GM18505 (cell line): ENCODE data around the gene IL11RA.

Experiments used
- ATAC-seq: cut with Tn5 transposase; IDR thresholded peaks from one replicate; pipeline ENCODE4 v1.9.1; 2021; ENCODE audit not compliant: unreplicated experiment
- POLR2A ChIP-seq: IDR thresholded peaks from 4 replicates; pipeline ENCODE4 v1.6.1; 2011; ENCODE audit warnings: borderline replicate concordance; ENCODE audit not compliant: insufficient read depth, insufficient read length; ENCODE audit errors: extremely low read depth

Gene IL11RA

GRCh38 chr9:34651876-34652601 lies at the start of gene IL11RA:
TSS of gene IL11RA (plus strand) at chr9:34652185. CDS start at chr9:34655218, 3,033 bp downstream.
- TF ChIP-seq POLR2A: peak; percentile 45
- no peak for ATAC-seq

- no peak for ATAC-seq
Measured at GRCh38 chr9:34603610-34604231, 48.3 kb upstream of the IL11RA start.

GRCh38 chr9:34606190-34606589 lies 45.8 kb upstream of the IL11RA start:
- no peak for TF ChIP-seq POLR2A
- ATAC-seq: no peak

More at GRCh38 chr9:34603610-34604231, 48.3 kb upstream of the IL11RA start:
- no peak for TF ChIP-seq POLR2A

DNA sequence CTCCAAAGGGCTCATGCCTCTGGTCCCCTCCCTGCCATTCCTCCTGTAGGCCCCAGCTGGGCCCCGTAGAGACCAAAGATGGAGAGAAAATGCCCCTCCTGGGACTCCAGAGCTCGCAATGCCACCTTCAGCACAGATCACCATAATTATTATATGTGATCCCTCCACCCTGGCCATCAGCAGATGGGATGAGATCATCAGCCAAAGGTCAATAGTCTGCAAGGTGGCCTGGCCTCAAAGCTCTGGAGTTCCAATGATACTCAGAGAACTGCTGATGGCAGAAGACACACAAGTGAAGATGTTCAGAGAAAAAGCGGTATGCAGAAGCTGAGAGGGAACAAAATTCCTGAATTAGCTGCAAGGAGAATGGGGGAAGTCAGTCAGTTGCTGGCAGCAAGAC lies 45.1 kb upstream of the IL11RA start:
- no peak for ATAC-seq
- TF ChIP-seq POLR2A: no peak

- no peak for ATAC-seq
- no peak for TF ChIP-seq POLR2A
Measured at GRCh38 chr9:34607331-34607730, 44.7 kb upstream of the IL11RA start.

DNA sequence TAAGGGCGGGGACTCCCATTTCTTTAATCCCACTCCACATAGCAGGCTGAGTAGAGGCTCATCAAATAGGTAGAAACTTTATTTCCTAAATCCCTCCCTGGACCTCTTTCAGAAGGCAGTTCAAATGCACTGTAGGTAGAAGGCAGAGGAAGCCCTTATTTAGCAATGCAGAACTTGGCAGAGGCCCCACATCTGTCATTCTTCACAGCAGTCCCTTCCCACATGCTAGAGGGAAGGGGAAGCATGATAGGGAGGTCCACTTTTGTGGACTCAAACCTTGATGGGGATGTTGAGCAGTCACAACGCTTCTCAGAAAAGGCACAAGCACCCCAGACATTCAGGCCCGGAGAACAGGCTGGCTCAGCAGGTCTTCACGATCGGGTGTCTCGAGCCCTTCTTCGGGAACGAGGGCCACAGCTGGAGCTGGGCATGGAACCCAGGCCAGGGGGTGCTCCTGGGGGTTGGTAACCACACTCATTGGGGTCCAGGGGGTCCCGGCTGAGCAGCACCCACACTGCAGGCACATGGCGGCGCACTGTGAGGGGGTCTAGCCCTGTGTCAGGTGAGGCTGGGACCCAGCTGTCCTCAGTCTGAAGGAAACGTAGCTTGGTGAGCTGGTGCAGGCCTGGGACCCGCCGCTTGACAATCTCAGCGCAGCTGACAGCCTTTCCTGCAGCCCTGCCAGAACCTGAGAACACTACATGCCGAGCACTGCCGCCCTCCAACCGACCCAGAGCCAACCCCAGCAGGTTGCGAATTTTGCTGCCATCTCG lies 41.4 kb upstream of the IL11RA start:
- no peak for ATAC-seq
- no peak for TF ChIP-seq POLR2A

- TF ChIP-seq POLR2A: no peak
- no peak for ATAC-seq
Measured at GRCh38 chr9:34611251-34611810, 40.7 kb upstream of the IL11RA start.

- ATAC-seq: peak; percentile 93
- TF ChIP-seq POLR2A: peak; percentile 93
Measured at GRCh38 chr9:34611811-34612787, 39.9 kb upstream of the IL11RA start, which contains the start of gene RPP25L. TSS of gene RPP25L (minus strand) at chr9:34612097. CDS start at chr9:34611296, 801 bp downstream.

GRCh38 chr9:34612788-34613390 lies 39.1 kb upstream of the IL11RA start:
- no peak for ATAC-seq
- no peak for TF ChIP-seq POLR2A

DNA sequence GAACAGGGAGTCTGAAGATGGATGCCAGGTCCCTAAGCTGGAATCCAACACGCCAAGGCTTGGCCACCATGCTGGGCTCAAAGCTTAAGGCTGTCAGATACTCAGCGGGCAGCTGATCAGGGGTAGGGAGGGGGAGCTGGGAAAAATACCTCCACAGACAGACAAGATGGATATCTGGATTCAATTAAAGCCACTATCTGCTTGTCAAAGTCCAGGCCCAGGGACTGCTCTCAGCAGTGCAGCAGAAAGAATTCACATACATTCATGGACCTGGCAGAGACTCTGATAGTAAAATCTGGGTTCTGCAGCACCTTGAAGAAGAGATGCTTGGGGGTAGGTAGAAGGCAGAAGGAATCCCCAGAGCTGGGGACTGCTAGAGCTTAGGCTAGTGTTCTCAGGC lies 36.9 kb upstream of the IL11RA start:
- no peak for TF ChIP-seq POLR2A
- no peak for ATAC-seq

GRCh38 chr9:34620061-34620994 lies 31.7 kb upstream of the IL11RA start, which contains the start of gene DCTN3:
TSS of gene DCTN3 (minus strand) at chr9:34620495. CDS start at chr9:34620464, 31 bp downstream.
- peak; percentile 95 for ATAC-seq
- TF ChIP-seq POLR2A: peak; percentile 83
